Activated naive CD4-positive, alpha-beta T cell treated with anti-CD3 and anti-CD28 coated beads, Interleukin-2, amount 50 U/mL, for 16 hours (primary cell): Measurements from ENCODE around the gene ARHGDIB.

Experiments
- DNase-seq: peaks from one replicate; pipeline ENCODE4 v3.0.0-alpha.2; 2020

Gene ARHGDIB

GRCh38 chr12:14923944-14924343 lies 37.5 kb downstream of the ARHGDIB start:
- no peak for DNase-seq

DNA sequence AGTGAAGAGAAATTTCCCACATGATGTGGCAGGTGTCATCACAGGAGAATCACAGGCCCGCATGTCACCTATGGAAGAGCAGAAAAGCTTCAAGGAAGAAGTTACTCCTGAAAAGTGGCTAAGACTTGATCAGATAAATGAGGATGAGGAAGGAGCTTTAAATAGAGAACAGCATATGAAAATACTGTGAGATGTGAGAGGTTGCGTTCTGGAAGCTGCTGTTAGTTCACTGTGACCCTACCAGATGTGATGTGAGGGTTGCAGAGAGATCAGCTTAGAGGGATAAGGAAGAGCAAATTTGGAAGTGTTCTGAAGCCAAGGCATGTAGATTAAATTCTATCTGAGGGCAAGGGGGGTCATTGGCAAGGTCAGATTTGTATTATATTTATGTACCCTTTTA lies 40.2 kb downstream of the ARHGDIB start:
- no peak for DNase-seq

DNA sequence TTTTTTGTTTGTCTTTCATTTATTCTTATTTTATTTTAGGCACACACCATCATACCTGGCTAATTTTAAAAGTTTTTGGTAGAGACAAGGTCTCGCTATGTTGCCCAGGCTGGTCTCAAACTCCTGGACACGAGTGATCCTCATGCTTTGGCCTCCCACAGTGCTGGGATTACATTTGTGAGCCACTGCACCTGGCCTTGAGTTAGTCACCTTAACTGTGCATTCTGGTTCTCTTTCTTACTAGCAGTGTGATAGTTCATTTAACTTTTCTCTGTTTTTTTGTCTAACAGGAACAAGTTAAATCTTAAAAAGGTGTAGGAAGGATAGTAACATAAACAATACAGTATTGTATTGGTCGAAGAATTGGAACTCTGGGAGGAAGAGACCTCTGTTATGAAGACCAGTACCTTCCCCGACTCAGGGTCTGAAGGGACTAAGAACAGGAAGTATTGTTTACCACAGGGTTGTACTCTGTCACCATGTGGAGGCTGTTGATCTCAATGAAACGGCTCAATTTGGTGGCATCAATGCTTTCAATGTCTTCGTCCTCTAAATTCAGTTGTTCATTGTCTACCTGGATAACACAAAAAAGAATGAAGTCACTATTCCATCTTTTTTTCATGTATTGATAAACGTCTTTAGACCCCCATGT lies 40.8 kb downstream of the ARHGDIB start:
- DNase-seq: no peak

- no peak for DNase-seq
Observed at GRCh38 chr12:14919455-14919854, 41.9 kb downstream of the ARHGDIB start.

DNA sequence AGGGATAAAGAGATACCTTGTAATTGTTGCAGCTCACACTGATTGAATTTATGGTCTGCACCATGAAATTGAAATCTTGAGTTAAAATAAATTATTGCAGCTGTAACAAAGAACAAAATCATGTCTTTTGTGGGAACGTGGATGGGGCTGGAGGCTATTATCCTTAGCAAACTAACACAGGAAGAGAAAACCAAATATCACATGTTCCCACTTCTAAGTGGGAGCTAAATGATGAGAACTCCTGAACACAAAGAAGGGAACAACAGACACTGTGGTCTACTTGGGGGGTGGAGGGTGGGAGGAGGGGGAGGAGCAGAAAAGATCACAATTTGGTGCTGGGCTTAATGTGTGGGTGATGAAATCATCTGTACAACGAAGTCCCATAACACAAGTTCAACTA lies 45.7 kb downstream of the ARHGDIB start:
- no peak for DNase-seq

DNA sequence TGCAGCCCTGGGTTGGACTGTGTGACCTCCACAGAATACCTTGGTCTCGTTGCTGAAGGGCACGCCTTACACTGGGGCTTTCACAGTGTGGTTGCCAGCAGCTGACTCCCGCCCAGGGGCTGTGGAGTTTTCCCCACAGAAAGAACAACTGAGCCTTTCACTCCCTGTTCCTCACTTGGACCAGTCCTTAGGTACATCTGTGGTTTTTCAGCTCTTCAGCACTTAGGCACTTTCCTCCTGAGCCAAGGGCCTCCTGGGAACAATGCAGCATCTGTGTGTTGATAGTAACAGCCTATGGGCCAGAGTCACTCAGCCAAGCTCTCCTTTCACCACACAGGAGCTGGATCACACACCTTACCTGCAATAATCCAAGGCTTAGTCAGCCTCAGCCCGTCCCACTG lies 48.0 kb downstream of the ARHGDIB start:
- DNase-seq: no peak

DNA sequence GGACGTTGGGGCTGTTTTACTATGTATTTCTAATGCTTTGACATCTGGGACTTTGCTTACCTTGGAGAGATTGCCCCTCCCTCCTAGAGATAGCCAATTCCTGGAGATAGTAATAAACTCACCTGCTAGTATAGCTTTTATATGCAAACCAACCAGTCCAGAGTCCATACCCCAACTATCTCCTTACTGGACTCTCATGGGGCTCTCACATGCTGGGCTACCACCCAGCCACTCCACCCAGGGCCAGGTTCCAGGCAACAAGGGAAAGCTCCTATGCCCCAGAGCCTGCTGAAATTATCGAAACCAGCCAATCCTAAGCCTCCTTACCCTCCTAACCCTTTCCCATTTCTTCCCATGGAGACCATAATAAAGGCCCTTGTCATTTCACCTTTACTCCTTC lies 50.3 kb downstream of the ARHGDIB start:
- no peak for DNase-seq

DNA sequence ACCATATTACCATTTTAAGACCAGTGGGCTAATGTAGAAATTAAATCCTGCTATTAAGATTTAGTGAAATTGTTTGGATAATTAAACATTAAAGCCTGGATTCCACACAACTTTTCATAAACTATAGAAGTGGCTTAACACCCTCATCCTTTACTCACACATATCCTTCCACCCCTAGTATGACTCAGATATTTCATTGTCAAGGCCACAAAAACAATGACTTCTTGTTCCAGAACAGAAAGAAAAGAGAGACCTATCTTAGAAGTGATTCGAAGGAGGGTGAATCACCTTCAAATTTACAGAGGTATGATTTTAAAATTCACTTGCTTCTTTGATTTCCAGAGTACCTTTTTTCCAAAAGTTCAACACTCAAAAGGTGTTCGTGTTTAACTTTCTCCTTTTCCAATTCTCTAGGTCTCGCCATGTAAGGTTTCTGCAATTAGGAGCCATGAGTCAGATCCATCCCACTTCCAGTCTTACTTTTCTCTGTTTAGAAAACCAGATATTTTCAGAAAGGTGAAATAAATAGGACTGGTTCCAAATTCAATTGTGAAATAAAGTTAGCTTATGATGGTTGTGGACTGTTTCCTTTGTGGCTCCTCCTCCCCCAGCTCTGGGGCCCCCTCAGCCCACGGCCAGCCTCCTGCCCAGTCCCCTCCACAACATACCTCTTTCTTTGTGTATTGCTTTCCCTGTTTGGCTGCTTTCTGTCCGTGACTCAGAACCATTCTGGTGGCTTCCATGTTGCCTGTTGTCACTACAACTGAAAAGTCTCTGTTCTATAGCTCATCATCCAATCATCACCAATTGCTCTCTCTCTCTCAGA lies 51.1 kb downstream of the ARHGDIB start:
- peak; percentile 51 for DNase-seq

DNA sequence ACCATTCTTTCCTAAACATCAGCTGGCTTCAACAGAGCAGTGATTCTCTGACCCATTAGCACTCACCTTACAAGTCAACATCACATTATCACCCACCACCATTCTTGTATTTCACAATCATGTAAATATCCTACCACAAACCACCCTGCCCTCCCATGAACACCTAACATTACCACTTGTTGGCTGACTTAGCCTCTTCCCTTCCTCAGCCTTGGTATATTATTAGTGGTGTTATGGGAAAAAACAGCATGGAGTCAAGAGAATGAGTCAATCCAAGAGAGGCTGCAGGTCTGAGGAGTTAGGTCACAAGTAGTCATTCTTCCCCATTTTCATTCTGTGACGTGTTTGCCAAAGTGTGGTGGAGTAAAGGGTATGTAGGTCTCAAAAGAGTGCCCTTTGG lies 53.4 kb downstream of the ARHGDIB start:
- DNase-seq: no peak

- DNase-seq: no peak
Observed at GRCh38 chr12:14906114-14906513, 55.3 kb downstream of the ARHGDIB start.

DNA sequence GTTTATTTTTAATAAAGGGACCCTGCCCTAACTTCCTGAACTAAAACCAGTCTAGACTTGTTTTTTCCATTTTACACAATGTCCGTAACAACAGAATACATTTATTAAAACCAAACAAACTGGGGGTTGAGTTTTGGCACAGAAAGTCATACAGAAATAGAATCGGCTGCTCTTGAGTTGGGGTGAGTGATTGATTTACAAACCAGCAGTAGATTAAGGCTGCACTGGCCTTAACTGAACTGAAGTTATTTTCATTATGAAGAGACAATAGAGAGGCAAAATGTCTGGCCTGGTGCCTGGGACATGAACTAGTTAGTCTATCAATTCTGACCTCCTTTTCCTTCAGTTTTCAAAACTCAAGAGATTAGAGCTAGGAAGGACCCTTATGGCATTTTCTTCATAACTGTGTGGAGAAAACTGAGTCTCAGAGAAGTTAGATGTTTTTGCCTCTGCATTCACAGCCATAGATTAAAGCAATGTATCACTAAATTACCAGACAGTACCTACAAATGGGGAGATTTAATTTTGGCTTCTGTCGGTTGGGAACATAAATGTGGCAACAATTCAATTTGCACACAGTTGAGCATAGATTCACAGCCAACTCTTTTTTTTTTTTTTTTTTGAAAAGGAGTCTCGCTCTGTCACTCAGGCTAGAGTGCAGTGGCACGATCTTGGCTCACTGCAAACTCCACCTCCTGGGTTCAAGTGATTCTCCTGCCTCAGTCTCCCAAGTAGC lies 56.0 kb downstream of the ARHGDIB start:
- DNase-seq: no peak

DNA sequence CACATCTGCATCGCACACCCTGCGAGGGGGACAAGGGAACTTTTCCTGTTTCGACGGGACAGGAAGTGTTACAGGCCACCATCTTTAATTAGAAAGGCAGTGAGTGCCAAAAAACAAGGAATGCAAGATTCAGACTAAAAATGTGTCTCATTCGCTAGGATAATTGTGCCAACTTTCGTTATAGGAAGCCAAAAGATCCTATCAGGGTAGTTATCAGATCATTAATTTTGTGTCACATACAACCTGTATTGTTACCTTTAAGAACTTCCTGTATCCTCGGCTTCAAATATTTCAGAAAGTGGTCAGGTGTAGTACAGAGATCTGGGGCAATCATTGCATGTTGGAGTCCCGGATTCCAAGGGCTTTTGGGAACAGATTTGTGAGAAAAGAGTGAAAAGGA lies 56.5 kb downstream of the ARHGDIB start:
- DNase-seq: no peak

DNA sequence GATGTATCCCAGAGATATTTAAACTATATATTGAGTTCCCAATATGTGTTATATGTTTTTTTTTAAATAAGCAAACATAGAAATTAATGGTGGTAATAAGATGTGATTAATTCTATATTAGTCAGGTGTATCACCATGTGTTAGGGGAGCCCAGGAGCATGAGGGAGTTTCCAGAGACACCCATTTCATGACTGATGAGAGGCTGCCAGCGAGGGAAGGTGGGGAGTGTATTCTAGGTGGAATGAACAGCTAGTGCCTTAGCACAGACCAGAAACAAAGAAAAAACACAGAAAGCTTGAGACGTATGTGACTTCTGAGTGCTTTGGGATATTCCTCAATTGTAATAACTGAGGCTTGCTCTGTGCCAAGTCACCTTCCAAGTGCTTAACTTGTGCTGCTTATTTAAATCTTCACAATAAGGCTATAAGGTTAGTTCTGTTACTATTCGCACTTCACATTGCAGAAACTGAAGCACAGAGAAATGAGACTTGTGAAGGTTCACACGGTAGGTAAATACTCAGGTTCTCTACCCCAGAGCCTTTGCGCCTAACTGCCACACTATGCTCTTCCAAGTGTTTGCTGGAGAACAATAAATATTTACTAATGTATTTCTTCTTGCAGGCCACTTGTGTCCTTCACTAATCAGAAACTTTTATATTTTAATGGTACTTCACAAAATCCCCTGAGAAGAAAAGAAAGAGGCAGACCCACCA lies 57.9 kb downstream of the ARHGDIB start:
- no peak for DNase-seq

- no peak for DNase-seq
Observed at GRCh38 chr12:14902465-14902864, 58.9 kb downstream of the ARHGDIB start.

- DNase-seq: no peak
Observed at GRCh38 chr12:14901228-14901562, 60.2 kb downstream of the ARHGDIB start.

GRCh38 chr12:14900521-14901227 lies 60.7 kb downstream of the ARHGDIB start:
- DNase-seq: no peak

DNA sequence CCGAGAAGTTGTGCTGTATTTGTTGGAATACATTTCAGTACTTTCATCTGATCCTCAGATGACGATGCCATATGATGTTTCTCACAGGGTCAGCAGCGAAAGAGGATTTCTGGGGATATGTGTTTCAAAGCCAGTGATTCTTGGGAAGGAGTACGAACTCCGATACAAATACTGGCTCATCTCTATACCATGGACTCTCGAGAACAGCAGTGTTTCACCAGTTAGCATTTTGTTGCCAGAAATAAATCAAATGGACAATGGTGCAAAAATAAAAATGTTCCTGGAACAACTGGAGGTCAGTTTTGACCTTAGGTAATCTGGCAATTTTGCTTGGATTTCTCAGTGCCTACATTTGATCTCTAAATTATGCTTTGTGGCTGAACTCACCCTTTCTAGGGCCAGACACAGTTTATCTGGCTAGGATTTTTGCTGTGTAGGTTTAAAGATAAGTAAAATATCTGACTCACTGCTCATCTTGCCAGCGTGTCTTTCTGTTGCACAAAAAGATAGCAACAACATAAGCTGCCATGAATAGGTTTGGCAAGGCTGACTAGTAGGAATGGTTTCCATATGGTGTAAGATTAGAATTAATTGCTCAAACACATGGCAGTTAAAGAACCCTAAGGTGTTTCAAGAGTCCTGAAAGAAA lies 64.8 kb downstream of the ARHGDIB start:
- DNase-seq: no peak

GRCh38 chr12:14893506-14894250 lies 67.7 kb downstream of the ARHGDIB start:
- no peak for DNase-seq

GRCh38 chr12:14892726-14893505 lies 68.5 kb downstream of the ARHGDIB start:
- DNase-seq: no peak
